Measurements from ENCODE around the gene ZMYM4. TPM values are rescaled to one million over a fixed set of nuclear protein-coding genes. Genes with fewer than 3 reads are reported as not detected.

ZMYM4 gene
- total RNA-seq, 1 donor from 2014 or later = 9.6 TPM

DNA sequence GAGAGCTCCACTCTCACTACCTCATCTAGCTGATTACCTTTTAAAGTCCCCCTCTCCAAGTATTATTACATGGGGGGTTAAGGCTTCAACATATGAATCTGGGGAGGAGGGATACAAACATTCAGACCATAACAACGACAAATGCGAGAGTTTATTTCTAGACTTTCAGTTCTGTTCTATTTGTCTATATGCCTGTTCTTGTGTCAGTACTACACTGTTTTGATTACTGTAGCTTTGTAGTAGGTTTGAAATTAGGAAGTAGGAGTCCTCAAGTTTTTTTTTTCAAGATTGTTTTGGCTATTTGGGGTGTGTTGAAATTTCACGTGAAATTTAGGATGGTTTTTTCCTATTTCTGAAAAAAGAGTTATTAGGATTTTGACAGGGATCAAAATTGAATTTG, 16.3 kb downstream of the ZMYM4 start:
- Histone ChIP-seq H3K27me3 (no peaks in the 10 kb centered on the region), H3K27ac (no peak overlapping the region), H3K36me3 (peaks cover 0 to 3% of the 10 kb centered on the region in 2 donors), H3K9me3 (peaks cover 0 to 10% of the 10 kb centered on the region in 2 donors), H3K4me3 (no peak overlapping the region), H3K4me1 (peaks cover 0 to 17% of the 10 kb centered on the region in 2 donors)
- no peak for DNase-seq (ENCODE audit: low spot score in 2 of 2)
- intact Hi-C loops (cut with DNase I) = no loop called here
- TF ChIP-seq, protein P1, sequence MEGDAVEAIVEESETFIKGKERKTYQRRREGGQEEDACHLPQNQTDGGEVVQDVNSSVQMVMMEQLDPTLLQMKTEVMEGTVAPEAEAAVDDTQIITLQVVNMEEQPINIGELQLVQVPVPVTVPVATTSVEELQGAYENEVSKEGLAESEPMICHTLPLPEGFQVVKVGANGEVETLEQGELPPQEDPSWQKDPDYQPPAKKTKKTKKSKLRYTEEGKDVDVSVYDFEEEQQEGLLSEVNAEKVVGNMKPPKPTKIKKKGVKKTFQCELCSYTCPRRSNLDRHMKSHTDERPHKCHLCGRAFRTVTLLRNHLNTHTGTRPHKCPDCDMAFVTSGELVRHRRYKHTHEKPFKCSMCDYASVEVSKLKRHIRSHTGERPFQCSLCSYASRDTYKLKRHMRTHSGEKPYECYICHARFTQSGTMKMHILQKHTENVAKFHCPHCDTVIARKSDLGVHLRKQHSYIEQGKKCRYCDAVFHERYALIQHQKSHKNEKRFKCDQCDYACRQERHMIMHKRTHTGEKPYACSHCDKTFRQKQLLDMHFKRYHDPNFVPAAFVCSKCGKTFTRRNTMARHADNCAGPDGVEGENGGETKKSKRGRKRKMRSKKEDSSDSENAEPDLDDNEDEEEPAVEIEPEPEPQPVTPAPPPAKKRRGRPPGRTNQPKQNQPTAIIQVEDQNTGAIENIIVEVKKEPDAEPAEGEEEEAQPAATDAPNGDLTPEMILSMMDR (IDR thresholded peaks at IDR 0.05) = no peak

DNA sequence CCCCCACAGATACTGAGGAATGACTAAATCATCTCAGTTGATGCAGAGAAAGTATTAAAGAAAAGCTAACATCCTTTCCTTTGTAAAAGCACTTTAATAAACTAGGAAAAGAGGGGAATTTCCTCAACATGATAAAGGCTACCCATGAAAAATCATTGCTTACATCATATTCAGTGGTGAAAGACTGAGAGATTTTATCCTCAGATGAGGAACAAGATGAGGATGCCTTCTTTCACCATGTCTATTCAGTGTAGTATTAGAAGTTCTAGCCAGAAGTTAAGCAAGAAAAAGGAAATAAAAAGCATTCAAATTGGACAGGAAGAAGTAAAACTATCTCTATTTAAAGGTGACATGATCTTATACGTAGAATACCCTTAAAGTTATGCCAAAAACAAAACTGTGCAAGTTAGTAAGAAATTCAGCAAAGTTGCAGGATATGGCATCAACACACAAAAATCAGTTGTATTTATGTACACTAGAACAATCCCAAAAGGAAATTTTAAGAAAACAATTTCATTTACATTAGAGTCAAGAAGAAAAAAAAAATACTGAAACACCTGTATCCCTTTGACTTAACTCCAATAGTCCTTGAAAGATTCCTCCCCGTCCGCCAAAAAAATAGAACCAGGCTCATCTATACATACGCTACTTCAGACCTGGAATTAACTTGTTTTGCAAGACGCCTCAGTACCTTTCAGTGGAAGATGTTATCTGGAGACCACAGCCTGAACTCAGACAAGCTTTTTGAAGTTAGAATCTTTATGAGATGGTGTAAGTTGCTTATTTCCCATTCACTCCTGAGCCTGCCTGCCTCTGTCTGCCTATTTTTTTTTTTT, 17.5 kb downstream of the ZMYM4 start:
- Histone ChIP-seq H3K4me1 (peaks cover 0 to 17% of the 10 kb centered on the region in 2 donors), H3K36me3 (peaks cover 0 to 3% of the 10 kb centered on the region in 2 donors), H3K27ac (no peak overlapping the region), H3K4me3 (no peak overlapping the region), H3K27me3 (no peaks in the 10 kb centered on the region), H3K9me3 (peaks cover 0 to 10% of the 10 kb centered on the region in 2 donors)
- TF ChIP-seq, protein P1 (IDR thresholded peaks at IDR 0.05) = no peak
- intact Hi-C loops (cut with DNase I) = no loop called here
- no peak for DNase-seq (ENCODE audit: low spot score in 2 of 2)

DNA sequence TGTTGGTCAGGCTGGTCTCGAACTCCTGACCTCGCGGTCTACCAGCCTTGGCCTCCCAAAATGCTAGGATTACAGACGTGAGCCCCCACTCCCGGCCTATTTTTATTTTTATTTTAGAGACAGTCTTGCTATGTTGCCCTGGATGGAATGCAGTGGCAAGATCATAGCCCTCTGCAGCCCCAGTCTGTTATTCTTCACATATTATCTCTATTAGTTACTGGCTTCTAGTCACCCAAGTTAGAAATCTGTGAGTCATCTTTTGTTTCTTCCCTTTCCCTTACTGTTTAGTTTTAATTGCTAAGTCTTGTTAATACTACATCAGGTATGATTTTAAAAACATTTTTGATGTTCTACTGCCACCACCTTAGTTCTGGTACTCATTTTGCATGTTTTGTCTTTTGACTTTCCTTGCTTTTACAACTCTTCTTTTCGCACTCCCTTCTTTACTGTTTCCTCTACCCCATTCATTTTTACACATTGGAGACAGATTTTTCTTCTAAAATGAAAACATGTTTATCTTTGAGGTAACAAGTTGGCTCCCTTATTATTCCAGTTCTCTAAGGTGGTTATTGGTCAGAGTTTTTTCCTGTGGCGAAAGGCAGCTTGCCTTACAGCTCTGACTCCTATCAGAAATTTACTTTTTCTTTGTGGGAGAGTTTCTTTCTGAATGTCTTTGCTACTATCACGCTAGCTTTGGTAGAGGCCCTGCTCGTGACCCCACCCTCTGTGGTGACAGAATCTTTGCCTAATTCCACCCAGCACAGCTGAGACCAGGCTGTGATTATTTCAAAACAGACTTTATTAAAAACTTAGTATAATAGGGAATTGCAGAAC, 19.5 kb downstream of the ZMYM4 start:
- TF ChIP-seq, protein P1 (IDR thresholded peaks at IDR 0.05) = no peak
- H3K4me1 ChIP-seq = peaks cover 0 to 17% of the 10 kb centered on the region in 2 donors
- no peaks in the 10 kb centered on the region for H3K27me3 ChIP-seq
- no peak for DNase-seq (ENCODE audit: low spot score in 2 of 2)
- H3K9me3 ChIP-seq = no peaks in the 10 kb centered on the region
- intact Hi-C loops (cut with DNase I) = no loop called here
- H3K4me3 ChIP-seq = no peak overlapping the region
- H3K27ac ChIP-seq = peak overlapping the region; percentile 21 to 37
- H3K36me3 ChIP-seq = peaks cover 0 to 3% of the 10 kb centered on the region in 2 donors

DNA sequence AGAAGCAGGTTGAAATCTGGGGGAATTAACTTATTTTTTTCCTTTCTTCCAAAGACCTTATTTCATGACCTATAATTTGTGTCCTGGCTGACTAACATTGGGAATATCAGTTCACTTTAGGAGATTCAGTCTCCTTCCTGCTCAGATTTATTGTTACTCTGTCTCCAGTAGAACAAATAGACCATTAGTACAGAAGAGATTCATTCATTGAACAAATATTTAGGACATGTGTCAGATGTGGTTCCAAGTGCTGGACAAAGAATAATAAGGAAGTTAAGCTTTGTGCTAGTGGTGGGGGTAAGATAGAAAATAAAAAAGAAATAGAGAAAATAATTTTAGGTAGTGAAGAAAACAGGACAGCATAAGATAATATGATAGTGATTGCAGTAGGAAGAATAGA, 20.3 kb downstream of the ZMYM4 start:
- Histone ChIP-seq H3K4me1 (peaks cover 0 to 17% of the 10 kb centered on the region in 2 donors), H3K27ac (peak overlapping the region; percentile 21 to 37), H3K36me3 (peaks cover 0 to 3% of the 10 kb centered on the region in 2 donors), H3K4me3 (no peak overlapping the region), H3K9me3 (no peaks in the 10 kb centered on the region), H3K27me3 (no peaks in the 10 kb centered on the region)
- TF ChIP-seq, protein P1 (IDR thresholded peaks at IDR 0.05) = no peak
- DNase-seq (ENCODE audit: low spot score in 2 of 2) = no peak
- intact Hi-C loops (cut with DNase I) = no loop called here

DNA sequence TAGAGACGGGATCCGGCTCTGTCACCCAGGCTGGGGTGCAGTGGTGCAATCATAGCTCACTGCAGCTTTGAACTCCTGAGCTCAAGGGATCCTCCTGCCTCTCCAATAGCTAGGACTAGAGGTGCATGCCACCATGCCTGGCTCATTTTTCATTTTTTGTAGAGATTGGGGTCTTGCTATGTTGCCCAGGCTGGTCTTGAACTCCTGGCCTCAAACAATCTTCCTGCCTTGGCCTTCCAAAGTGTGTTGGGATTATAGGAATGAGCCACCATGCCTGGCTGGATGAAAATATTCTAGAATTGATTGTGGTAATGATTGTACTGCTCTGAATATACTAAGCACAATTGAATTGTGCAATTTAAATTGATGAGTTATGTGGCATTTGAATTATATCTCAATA, 21.9 kb downstream of the ZMYM4 start:
- Histone ChIP-seq H3K4me1 (peaks cover 0 to 17% of the 10 kb centered on the region in 2 donors), H3K27me3 (no peaks in the 10 kb centered on the region), H3K27ac (no peak overlapping the region), H3K4me3 (no peak overlapping the region), H3K9me3 (no peaks in the 10 kb centered on the region), H3K36me3 (no peaks in the 10 kb centered on the region)
- intact Hi-C loops (cut with DNase I) = no loop called here
- TF ChIP-seq, protein P1 (IDR thresholded peaks at IDR 0.05) = no peak
- no peak for DNase-seq (ENCODE audit: low spot score in 2 of 2)
